GM12864 (cell line): ENCODE data around the gene ADAM11.

Experiments
- DNase-seq: peaks from one replicate; pipeline ENCODE4 v3.0.0-alpha.2; 2011; ENCODE audit warnings: low read depth
- H3K4me3 ChIP-seq: 2 replicates; pipeline ENCODE4 v1.5.1; 2011; ENCODE audit warnings: mild to moderate bottlenecking, low read depth, low read length, control low read depth
- TF ChIP-seq, protein P1 (sequence below): IDR thresholded peaks from 2 replicates; pipeline ENCODE4 v1.5.1; 2011; ENCODE audit warnings: low read depth, mild to moderate bottlenecking, moderate library complexity, low read length, control low read depth, inconsistent platforms; ENCODE audit errors: missing control alignments

ADAM11 gene

DNA sequence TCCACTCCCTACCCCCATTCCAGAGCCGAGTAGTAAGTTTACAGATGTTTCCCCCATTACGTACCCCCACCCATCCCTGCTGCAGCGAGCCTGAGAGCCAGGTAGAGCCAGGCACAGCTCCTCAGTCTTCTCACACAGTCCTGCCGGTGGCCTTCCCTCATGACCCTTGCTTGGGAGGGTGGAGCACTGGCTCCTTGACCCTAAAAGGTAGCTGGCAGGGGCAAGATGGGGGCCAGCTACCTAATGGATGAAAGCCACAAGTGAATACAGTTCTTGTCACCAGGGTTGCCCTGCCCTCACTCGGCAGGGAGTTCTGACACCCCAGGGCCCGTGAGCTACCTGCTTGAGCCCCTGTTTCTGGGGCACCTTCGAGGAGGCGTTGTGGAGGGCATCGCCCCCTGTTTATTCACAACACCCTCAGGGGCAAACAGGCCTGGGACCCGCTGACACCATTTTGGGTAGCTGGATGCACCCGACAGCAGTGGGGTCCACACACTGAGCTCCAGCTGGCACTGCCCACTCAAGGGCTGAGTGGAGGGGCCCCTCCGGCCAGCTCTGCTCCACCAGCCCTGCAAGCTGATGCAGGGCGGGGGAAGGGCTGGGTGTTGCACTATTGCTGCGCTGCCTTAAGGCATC, 22.2 kb downstream of the ADAM11 start:
- TF ChIP-seq, protein P1, sequence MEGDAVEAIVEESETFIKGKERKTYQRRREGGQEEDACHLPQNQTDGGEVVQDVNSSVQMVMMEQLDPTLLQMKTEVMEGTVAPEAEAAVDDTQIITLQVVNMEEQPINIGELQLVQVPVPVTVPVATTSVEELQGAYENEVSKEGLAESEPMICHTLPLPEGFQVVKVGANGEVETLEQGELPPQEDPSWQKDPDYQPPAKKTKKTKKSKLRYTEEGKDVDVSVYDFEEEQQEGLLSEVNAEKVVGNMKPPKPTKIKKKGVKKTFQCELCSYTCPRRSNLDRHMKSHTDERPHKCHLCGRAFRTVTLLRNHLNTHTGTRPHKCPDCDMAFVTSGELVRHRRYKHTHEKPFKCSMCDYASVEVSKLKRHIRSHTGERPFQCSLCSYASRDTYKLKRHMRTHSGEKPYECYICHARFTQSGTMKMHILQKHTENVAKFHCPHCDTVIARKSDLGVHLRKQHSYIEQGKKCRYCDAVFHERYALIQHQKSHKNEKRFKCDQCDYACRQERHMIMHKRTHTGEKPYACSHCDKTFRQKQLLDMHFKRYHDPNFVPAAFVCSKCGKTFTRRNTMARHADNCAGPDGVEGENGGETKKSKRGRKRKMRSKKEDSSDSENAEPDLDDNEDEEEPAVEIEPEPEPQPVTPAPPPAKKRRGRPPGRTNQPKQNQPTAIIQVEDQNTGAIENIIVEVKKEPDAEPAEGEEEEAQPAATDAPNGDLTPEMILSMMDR: no peak
- no peak overlapping the region for H3K4me3 ChIP-seq
- no peak for DNase-seq

DNA sequence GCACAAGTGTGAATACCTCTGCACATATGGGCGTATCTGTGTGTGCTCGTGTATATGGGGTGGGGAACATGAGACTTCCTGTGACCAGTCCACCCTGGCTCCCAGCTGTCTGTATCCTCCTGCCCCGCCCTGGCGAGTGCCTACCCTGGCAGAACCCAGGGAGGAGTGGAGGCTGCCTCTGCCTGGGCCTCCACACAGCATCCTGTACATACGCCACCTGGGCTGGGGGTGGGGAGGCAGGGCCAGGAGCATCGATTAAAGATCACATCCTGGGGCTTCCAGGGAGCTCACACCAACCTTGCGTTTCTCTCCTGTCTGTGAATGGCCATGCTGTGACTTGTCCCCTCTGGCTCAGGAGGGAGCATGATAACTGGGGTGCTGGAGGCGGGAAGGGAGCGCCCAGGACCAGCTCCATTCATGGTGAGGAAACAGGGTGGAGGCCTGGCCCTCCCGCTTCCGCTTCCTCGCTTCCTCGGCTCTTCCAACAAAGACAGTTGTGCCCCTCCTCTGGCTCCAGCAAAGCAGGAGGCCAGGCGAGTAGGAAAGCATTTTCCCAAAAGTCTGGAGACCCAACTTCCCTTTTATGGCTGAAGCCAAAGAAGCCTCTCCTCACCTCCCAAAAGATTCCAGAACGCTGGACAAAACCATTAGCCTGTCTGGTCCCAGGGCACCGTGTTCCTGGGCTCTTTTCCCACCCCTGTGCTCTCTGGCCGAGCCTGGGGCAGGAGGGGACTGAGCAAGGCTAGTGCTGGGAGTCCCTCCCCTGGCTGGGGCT, 22.9 kb downstream of the ADAM11 start:
- DNase-seq: no peak
- TF ChIP-seq, protein P1: no peak
- H3K4me3 ChIP-seq: no peak overlapping the region

DNA sequence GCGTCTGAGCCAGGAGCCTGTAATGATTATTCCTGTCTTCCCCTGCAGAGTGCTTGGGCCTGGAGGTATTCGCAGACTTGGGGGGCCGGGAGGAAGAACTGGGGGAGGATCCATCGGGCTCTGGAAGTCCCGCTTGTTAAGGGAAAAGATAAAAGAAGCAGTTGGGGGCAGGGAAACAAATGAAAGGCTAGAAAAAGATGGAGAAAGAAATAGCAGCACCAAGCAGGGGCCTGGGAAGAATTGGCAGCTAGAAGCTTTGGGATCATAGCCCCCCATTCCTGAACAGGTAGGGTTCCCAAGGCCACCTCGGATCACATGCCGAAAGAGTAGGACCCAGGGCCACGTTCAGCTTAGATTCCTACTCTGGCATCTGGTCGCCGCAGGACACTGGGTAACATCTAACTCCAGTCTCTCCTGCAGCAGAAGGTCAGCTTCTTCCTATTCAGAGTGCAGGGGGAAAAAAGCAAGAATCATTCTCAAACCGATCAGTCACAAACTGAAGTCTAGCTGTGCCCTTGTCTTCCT, 23.6 kb downstream of the ADAM11 start:
- H3K4me3 ChIP-seq: no peak overlapping the region
- DNase-seq: no peak
- TF ChIP-seq, protein P1: no peak

DNA sequence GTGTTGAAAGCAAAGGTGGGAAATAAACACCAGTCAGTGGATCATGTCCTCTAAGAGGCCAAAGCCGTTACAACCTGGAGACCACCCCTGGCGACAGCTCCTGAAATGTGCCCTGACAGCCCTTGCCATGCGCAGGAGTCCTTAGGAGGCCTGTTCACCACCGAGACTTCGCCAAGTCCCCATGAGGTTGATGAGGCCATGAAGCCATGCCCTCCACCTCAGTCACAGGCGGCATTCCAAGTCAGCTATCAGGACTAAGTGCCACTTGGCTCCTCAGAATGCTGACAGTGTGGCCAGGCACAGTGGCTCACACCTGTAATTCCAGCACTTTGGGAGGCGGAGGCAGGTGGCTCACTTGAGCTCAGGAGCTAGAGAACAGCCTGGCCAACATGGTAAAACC, 27.1 kb downstream of the ADAM11 start:
- no peak for DNase-seq
- TF ChIP-seq, protein P1: no peak
- H3K4me3 ChIP-seq: no peak overlapping the region

DNA sequence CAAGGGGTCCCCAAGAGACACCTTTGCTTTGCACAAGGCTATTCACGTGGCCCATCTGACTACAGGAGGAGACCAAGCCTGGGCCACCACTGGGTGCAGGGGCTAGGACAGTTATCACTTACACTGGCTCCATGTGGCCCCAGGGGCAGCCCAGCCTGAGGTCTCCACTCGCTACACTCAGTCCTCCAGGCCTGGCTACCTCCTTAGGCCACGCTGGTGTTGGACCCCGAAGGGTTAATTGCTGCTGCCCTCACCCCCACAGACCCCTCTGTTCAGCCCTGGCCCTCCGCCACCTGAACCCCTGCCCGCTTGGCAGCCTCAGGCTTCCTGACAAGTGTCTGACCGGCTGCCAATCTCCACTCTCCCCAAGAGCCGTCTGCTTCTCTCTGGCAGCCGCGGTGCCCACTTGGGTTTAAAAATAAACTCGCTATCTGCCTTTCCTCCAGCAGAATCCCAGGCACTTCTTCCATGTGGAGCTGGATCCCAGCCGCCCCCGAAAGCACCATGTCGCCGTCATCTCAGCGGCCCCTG, 27.8 kb downstream of the ADAM11 start:
- no peak overlapping the region for H3K4me3 ChIP-seq
- TF ChIP-seq, protein P1: no peak
- DNase-seq: no peak

DNA sequence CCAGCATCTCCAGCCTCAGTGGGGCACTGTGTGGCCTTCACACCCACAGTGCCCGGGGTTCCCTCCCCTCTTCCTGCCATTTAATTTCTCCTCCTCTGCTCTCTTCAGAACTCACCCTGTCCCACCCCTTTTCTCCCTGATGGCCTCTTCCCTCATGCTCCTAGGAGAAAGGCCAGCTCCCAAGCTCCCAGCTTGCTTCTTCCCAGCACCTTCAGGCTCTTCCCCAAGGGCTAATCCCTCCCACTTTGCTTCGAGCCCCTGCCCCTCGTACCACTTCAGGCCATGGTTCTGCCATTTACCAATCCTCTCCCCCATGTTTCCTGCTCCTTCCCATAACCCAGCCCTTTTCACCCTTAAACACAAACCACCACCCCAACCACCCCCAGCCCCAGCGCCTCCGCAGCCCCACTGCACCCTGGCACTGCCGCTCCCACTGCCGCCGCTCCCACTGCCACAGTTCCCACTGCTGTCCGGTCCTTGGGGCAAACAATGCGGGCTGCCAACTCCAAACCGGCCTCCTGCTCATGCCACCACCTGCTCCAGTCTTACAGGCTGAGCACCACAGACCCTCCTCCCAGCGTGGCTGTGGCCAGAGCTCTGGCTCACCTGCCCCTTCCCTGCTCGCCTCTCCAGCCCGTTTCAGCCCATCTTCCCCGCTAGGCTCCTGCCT, 28.6 kb downstream of the ADAM11 start:
- TF ChIP-seq, protein P1: no peak
- no peak for DNase-seq

More for the DNA sequence above, 28.6 kb downstream of the ADAM11 start:
- no peak overlapping the region for H3K4me3 ChIP-seq
